ENCODE measurements around the gene RND3.

- TF ChIP-seq, protein P1, sequence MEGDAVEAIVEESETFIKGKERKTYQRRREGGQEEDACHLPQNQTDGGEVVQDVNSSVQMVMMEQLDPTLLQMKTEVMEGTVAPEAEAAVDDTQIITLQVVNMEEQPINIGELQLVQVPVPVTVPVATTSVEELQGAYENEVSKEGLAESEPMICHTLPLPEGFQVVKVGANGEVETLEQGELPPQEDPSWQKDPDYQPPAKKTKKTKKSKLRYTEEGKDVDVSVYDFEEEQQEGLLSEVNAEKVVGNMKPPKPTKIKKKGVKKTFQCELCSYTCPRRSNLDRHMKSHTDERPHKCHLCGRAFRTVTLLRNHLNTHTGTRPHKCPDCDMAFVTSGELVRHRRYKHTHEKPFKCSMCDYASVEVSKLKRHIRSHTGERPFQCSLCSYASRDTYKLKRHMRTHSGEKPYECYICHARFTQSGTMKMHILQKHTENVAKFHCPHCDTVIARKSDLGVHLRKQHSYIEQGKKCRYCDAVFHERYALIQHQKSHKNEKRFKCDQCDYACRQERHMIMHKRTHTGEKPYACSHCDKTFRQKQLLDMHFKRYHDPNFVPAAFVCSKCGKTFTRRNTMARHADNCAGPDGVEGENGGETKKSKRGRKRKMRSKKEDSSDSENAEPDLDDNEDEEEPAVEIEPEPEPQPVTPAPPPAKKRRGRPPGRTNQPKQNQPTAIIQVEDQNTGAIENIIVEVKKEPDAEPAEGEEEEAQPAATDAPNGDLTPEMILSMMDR (IDR thresholded peaks at IDR 0.05), result no peak
- no peak for TF ChIP-seq POLR2A (IDR thresholded peaks at IDR 0.05)
Measured at GRCh38 chr2:150442484-150442883, 45.0 kb downstream of the RND3 start.

Data from body of pancreas (tissue), 4 donors.